ENCODE data around the gene ICAM1. TPM values are rescaled to one million over a fixed set of nuclear protein-coding genes. Genes with fewer than 3 reads are reported as not detected.

Gene ICAM1
- total and polyA plus RNA-seq, 11 donors: 6.0 to 87.6 (median 9.7) TPM

DNA sequence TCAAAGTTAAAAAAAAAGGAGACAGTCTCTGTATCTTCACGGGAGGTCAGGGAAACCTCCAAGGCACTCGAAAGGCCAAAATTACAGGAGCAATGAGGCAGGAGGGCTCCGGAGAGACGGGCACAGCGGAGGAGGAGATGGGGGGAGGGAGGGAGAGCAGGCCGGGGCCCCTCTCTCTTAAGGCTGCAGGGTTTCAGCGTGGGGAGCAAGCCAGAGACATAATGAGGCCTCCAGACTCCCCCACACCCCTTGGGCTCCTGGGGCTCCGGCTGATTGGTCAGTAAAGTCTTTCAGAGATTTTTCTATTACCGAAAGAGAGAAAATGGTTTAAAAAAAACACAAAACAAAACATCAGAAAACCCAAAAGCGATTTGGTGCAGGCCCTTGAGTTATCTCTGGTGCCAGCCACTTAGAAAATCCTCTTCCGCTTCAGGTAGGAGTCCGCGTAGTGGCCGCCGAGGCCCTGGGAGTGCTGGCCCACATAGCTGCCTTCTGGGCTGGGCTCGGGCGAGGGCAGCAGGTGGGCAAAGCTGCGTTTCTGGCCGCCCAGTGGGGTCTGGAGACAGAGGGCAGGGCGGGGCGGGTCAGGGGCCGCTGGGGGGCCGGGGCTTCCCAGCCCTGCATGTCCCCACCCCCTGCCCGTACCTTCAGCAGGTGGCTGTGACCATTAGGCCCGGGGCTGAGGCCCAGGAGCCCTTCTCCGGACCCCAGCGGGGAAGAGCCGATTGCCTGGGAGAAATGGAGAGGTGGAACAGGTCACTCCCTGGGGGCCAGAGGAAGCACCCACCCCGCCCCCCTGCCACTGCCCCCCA, 46.3 kb downstream of the ICAM1 start:
- H3K27me3 ChIP-seq: no peaks in the 10 kb centered on the region
- ATAC-seq (no peak), DNase-seq (no peak)
- H3K36me3 ChIP-seq: peaks cover 0 to 63% (median 55%) of the 10 kb centered on the region in 9 donors
- 85 to 89% (median 87%) methylated on average over 22 to 29 of the region's 29 CpGs for WGBS, 4 donors
- no peaks in the 10 kb centered on the region for H3K9me3 ChIP-seq
- no peak overlapping the region for H3K27ac ChIP-seq
- no peak for TF ChIP-seq POLR2A (IDR thresholded peaks at IDR 0.05)
- TF ChIP-seq, protein P1, sequence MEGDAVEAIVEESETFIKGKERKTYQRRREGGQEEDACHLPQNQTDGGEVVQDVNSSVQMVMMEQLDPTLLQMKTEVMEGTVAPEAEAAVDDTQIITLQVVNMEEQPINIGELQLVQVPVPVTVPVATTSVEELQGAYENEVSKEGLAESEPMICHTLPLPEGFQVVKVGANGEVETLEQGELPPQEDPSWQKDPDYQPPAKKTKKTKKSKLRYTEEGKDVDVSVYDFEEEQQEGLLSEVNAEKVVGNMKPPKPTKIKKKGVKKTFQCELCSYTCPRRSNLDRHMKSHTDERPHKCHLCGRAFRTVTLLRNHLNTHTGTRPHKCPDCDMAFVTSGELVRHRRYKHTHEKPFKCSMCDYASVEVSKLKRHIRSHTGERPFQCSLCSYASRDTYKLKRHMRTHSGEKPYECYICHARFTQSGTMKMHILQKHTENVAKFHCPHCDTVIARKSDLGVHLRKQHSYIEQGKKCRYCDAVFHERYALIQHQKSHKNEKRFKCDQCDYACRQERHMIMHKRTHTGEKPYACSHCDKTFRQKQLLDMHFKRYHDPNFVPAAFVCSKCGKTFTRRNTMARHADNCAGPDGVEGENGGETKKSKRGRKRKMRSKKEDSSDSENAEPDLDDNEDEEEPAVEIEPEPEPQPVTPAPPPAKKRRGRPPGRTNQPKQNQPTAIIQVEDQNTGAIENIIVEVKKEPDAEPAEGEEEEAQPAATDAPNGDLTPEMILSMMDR (IDR thresholded peaks at IDR 0.05): no peak
- H3K4me1 ChIP-seq: peaks cover 0 to 20% (median 13%) of the 10 kb centered on the region in 12 donors
- H3K4me3 ChIP-seq: no peak overlapping the region
- intact Hi-C loops (cut with DNase I): loop anchor here in 2 of 10 donors (2.0 to 5.0 kb wide), 2 partner anchors 16 to 45 kb away; partner anchors contain the start of gene RAVER1 (in 1 of the 2)

DNA sequence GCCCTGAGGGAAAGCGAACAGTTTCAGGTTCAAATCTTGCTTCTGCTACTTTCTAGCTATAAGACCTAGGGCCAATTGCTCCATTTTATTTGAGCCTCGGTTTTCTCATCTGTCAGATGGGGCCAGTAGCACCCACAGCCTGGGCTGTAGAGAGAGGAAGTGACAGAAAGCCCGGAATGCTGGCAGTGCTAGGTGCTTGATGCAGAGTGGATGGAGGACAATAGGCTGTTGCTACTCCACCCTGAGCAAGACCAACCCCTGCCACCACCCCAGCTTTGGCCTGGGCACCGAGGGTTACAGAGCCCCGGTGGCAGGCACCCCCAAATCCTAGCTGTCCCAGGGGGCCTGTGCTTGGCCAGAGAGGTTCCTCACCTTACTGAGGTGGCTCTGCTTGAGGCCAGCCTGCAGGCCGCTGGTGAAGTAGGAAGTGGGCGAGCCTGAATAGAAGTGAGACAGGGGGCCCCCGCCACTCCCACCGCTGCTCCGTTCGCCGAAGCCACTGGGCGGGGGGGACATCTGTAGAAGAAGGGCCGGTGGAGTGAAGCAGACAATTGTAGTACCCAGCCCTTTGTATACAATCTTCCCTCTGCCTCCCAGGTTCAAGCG, 47.0 kb downstream of the ICAM1 start:
- DNase-seq: no peak
- intact Hi-C loops (cut with DNase I): loop anchor here in 2 of 10 donors (2.0 to 5.0 kb wide), 2 partner anchors 15 to 44 kb away; partner anchors contain the start of gene RAVER1 (in 1 of the 2)
- Histone ChIP-seq H3K36me3 (peaks cover 0 to 70% (median 61%) of the 10 kb centered on the region in 9 donors), H3K4me1 (peaks cover 0 to 20% (median 13%) of the 10 kb centered on the region in 12 donors), H3K4me3 (no peak overlapping the region), H3K27me3 (no peaks in the 10 kb centered on the region), H3K9me3 (no peaks in the 10 kb centered on the region), H3K27ac (no peak overlapping the region)
- 93 to 96% (median 94%) methylated on average over 14 to 15 of the region's 15 CpGs for WGBS, 4 donors
- no peak for TF ChIP-seq POLR2A (IDR thresholded peaks at IDR 0.05)
- TF ChIP-seq, protein P1 (IDR thresholded peaks at IDR 0.05): no peak
- ATAC-seq: no peak

DNA sequence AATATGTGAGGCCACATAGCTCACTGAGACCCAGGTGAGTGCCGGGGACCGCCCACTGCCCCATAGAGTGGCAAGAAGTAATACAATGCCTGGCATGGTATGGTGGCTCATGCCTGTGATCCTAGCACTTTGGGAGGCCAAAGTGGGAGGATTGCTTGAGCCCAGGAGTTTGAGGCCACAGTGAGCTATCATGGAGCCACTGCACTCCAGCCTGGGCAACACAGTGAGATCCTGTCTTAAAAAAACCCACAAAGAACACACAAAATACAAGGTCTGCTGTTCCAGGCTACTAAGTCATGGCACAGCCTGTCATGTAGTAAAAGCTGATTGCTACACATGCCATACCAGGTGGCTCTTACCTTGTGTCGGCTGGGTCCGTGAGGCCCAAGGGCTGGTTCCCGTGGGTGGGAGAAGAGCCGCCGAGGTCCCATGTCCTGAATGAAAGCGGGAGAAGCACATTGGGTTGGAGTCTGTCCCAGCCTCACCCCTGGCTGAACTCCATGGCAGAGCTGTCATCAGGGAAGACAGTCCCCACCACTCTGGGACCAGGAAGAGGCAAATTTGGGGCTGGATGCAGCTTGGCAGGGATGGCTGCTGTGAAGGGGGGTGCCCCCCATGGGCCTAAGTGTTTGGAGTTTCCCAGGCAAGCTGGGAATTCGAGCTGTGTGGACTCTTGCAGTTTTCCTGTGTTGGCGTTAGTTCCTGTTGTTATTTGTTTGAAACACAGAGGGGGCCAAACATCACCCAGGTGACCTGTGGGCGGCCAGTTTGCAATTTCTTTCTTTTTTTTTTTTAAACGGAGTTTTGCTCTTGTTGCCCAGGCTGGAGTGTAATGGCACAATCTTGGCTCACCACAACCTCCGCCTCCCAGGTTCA, 48.1 kb downstream of the ICAM1 start:
- Histone ChIP-seq H3K4me1 (peaks cover 0 to 20% (median 13%) of the 10 kb centered on the region in 12 donors), H3K4me3 (no peak overlapping the region), H3K27me3 (no peaks in the 10 kb centered on the region), H3K9me3 (no peaks in the 10 kb centered on the region), H3K27ac (no peak overlapping the region), H3K36me3 (peaks cover 0 to 81% (median 72%) of the 10 kb centered on the region in 9 donors)
- no peak for DNase-seq
- WGBS, 4 donors: 91 to 94% (median 92%) methylated on average over 13 of the region's 13 CpGs
- ATAC-seq: no peak
- intact Hi-C loops (cut with DNase I): loop anchor here in 1 of 10 donors (5.0 kb wide), 1 partner anchor 43 kb away; no protein-coding TSS in a partner anchor
- TF ChIP-seq POLR2A (IDR thresholded peaks at IDR 0.05): no peak
- TF ChIP-seq, protein P1 (IDR thresholded peaks at IDR 0.05): no peak

Data from heart left ventricle (tissue), 16 donors.